Activated naive CD8-positive, alpha-beta T cell treated with anti-CD3 and anti-CD28 coated beads, Interleukin-2, amount 50 U/mL, for 16 hours (primary cell): ENCODE measurements around the gene MRPL50.

ENCODE experiments used
- DNase-seq: peaks from one replicate; pipeline ENCODE4 v3.0.0-alpha.2; 2020; ENCODE audit warnings: low read depth, low spot score

Gene MRPL50

GRCh38 chr9:101341958-101342357, 56.5 kb downstream of the MRPL50 start:
- no peak for DNase-seq
